PFSK-1 (cell line): ENCODE results near the gene DNAJB11.

ENCODE experiments used
- FOXP2 ChIP-seq: optimal IDR thresholded peaks from 2 replicates; pipeline ENCODE3; 2011; ENCODE audit warnings: borderline replicate concordance, control low read depth, inconsistent platforms; ENCODE audit not compliant: insufficient read depth; ENCODE audit errors: extremely low read length, extremely low read depth
- POLR2AphosphoS5 ChIP-seq: IDR thresholded peaks from 2 replicates; pipeline ENCODE4 v1.6.1; 2012; ENCODE audit warnings: low read depth, mild to moderate bottlenecking, control low read depth, low read length, moderate library complexity
- SIN3A ChIP-seq: IDR thresholded peaks from 2 replicates; pipeline ENCODE4 v1.6.1; 2012; ENCODE audit warnings: mild to moderate bottlenecking, low read length, moderate library complexity, borderline replicate concordance; ENCODE audit not compliant: insufficient read depth
- TAF1 ChIP-seq: IDR thresholded peaks from 2 replicates; pipeline ENCODE4 v1.6.1; 2012; ENCODE audit warnings: low read length, control low read depth, borderline replicate concordance; ENCODE audit not compliant: insufficient read depth
- TF ChIP-seq, protein P1 (sequence below), 2 experiments: IDR thresholded peaks; 2 replicates each; pipeline versions ENCODE4 v1.6.1 to v1.8.0; 2011 to 2012; ENCODE audit warnings: low read depth in 2 of 2, low read length in 2 of 2, control low read depth in 1 of 2, inconsistent platforms in 1 of 2, mild to moderate bottlenecking in 1 of 2, moderate library complexity in 1 of 2; ENCODE audit not compliant: insufficient read depth in 1 of 2

The DNAJB11 gene

DNA sequence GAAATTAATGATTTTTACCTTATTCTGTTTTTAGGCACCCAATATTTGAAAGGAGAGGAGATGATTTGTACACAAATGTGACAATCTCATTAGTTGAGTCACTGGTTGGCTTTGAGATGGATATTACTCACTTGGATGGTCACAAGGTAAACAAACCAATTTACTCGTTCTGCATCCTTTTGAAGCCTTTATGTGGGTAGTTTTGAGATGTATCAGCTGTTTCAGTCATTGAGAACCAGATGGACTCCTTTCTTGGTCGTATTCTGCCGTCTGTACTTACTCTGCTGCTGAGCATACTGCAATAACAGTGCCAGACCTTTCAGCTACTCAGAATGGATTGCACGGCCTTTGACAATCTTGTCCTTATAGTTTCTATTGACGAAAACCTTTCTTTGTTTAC is 13.3 kb downstream of the DNAJB11 start:
- TF ChIP-seq POLR2AphosphoS5 = no peak
- TF ChIP-seq, protein P1, sequence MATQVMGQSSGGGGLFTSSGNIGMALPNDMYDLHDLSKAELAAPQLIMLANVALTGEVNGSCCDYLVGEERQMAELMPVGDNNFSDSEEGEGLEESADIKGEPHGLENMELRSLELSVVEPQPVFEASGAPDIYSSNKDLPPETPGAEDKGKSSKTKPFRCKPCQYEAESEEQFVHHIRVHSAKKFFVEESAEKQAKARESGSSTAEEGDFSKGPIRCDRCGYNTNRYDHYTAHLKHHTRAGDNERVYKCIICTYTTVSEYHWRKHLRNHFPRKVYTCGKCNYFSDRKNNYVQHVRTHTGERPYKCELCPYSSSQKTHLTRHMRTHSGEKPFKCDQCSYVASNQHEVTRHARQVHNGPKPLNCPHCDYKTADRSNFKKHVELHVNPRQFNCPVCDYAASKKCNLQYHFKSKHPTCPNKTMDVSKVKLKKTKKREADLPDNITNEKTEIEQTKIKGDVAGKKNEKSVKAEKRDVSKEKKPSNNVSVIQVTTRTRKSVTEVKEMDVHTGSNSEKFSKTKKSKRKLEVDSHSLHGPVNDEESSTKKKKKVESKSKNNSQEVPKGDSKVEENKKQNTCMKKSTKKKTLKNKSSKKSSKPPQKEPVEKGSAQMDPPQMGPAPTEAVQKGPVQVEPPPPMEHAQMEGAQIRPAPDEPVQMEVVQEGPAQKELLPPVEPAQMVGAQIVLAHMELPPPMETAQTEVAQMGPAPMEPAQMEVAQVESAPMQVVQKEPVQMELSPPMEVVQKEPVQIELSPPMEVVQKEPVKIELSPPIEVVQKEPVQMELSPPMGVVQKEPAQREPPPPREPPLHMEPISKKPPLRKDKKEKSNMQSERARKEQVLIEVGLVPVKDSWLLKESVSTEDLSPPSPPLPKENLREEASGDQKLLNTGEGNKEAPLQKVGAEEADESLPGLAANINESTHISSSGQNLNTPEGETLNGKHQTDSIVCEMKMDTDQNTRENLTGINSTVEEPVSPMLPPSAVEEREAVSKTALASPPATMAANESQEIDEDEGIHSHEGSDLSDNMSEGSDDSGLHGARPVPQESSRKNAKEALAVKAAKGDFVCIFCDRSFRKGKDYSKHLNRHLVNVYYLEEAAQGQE (IDR thresholded peaks at IDR 0.05; ENCODE audit: insufficient read depth in 1 of 2, low read depth in 2 of 2, low read length in 2 of 2) = no peak
- no peak for TF ChIP-seq SIN3A
- no peak for TF ChIP-seq FOXP2
- no peak for TF ChIP-seq TAF1

DNA sequence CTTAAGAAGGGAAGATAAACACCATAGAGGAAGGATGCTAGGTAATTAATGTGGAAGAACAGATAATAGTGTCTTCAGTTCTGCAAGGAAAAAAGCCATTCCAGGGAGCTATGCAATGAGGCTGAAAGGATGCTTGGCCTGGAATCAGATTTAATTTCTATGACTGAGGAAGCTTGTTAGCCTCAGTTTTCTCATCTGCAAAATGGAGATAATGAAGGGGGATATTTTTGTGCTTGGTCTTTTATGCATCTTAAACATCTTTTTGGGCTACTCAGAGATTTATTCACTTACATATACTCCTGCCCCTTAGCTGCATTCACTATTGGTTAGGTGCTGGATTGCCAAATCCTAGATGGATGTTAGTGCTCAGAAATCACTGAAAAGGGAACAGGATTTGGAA is 16.7 kb downstream of the DNAJB11 start:
- TF ChIP-seq TAF1 = no peak
- TF ChIP-seq POLR2AphosphoS5 = no peak
- no peak for TF ChIP-seq SIN3A
- TF ChIP-seq, protein P1 (IDR thresholded peaks at IDR 0.05; ENCODE audit: insufficient read depth in 1 of 2, low read depth in 2 of 2, low read length in 2 of 2) = no peak
- no peak for TF ChIP-seq FOXP2

DNA sequence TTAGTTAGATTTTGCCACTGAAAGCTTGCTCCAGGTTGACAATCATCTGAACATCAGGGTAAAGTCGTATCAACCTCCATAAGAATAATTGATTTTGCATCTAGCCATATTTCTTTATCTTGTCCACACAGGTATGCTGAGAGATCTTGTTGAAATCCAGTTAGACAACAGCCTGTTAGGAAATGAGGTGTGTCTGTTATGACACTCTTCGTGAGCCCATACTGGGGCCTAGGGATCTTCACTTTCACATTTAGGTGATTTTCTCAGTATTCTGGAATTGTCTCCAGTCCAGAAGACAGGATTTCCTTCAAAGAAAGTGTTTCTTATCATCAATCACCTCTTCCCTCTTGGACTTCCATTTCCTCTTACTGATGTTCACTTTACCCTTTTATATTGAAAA is 18.1 kb downstream of the DNAJB11 start:
- TF ChIP-seq FOXP2 = no peak
- no peak for TF ChIP-seq POLR2AphosphoS5
- TF ChIP-seq, protein P1 (IDR thresholded peaks at IDR 0.05; ENCODE audit: insufficient read depth in 1 of 2, low read depth in 2 of 2, low read length in 2 of 2) = no peak
- no peak for TF ChIP-seq TAF1
- TF ChIP-seq SIN3A = no peak

DNA sequence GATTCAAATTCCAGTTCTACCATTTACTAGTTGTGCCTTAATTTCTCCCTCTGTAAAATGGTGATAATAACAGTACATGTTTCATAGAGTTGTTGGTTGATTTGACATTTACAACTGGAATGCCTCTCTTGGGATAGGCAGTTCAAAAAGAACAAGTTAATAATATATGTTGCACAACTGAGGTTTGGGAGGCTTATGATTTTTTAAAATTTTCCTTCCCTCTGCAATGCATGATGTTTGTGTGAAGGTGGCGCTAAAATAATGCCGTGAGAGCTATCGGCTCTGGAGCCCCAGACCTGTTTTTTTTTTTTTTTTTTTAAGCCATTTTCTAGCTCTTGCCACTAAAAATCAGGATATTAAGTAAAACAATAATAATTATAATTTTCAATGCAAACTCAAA is 18.6 kb downstream of the DNAJB11 start:
- TF ChIP-seq, protein P1 (IDR thresholded peaks at IDR 0.05; ENCODE audit: insufficient read depth in 1 of 2, low read depth in 2 of 2, low read length in 2 of 2) = no peak
- no peak for TF ChIP-seq SIN3A
- no peak for TF ChIP-seq POLR2AphosphoS5
- no peak for TF ChIP-seq FOXP2
- no peak for TF ChIP-seq TAF1

DNA sequence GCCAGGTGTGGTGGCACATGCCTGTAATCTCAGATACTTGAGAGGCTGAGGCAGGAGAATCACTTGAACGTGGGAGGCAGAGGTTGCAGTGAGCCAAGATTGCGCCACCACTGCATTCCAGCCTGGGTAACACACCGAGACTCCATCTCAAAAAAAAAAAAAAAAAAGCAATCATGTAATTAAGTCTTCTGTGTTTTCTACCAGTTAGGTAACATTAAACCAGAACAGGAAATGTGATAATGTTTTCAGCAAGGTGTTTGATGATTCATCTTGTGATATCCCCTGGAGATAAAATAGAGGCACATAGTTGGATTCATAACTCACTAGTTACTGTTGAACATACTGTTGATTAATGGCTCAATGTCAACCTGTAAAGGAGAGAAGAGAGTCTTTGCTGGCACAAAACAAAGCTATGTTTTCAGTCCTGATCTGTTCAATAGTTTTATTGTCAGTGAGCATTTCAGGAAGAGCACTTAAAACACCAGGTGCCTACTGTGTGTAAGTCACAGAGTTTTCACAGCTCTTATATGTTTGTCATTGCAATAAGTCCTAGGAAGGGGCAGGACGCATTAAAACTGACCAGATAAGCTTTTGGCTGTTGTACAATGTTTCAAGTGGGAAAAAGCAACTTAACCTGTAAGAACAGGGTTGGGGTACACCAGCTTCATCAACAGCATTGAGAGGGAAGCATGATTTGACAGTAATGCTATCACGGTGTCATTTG is 19.5 kb downstream of the DNAJB11 start:
- TF ChIP-seq POLR2AphosphoS5 (no peak), SIN3A (no peak), TAF1 (no peak), FOXP2 (no peak)
- TF ChIP-seq, protein P1 (IDR thresholded peaks at IDR 0.05; ENCODE audit: insufficient read depth in 1 of 2, low read depth in 2 of 2, low read length in 2 of 2) = no peak
